GM21528 (cell line): ENCODE measurements around the gene SHOC1.
"Not testable (repeated sequence)": the region's sequence is repeated elsewhere in the genome, so short reads cannot be mapped to it uniquely, and the experiment has no call there.

Source experiments
- ATAC-seq: cut with Tn5 transposase; IDR thresholded peaks from one replicate; pipeline ENCODE4 v1.9.1; 2021; ENCODE audit warnings: mild to moderate bottlenecking, moderate library complexity; ENCODE audit not compliant: unreplicated experiment, low FRiP score

Gene SHOC1

GRCh38 chr9:111794835-111795556 lies at the start of gene SHOC1:
TSS of gene SHOC1 (minus strand) at chr9:111794937. CDS start at chr9:111791418, 3,519 bp downstream.
- no peak for ATAC-seq

DNA sequence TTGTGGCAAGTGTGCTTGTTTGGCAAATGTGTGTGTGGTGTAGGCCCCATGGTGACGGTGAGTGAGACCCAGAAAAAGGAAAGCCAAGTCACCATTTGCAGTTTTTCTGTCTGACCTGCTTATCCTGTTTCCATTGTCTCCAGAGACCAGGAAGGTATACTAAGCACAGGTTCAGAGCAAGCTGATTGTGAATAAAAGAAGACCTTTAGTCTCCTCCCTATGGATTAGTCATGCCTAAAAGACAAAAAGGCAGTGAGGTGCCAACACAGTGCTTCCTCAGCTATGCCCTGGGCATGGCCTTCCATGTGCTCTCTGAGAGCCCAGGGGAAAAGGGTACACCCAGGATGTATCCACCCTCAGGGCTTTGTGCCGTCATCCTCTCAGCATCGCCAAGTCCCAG lies 49.2 kb upstream of the SHOC1 start:
- ATAC-seq, result no peak

GRCh38 chr9:111842313-111842712 lies 47.6 kb upstream of the SHOC1 start:
- ATAC-seq, result no peak

DNA sequence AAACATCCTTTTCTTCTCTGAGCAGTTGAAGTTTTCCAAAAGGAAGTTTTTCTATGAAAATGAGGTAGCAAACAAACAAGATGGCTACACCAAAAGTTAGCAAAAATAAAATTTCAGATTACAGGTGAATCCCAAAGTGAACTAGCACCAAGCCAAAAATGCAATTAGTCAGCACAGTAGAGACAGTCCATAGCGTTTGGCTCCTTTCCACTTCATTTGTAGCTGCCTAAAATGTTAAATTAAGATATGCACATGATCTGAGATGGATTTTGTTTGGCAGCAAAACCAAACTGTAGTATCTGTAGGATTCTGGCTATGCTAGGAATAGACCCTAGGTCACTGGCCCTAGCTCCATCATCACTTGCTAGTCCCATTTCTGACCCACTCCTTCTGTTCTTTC lies 45.7 kb upstream of the SHOC1 start:
- ATAC-seq, result no peak

- ATAC-seq, result no peak
Observed at GRCh38 chr9:111839987-111840386, 45.2 kb upstream of the SHOC1 start.

DNA sequence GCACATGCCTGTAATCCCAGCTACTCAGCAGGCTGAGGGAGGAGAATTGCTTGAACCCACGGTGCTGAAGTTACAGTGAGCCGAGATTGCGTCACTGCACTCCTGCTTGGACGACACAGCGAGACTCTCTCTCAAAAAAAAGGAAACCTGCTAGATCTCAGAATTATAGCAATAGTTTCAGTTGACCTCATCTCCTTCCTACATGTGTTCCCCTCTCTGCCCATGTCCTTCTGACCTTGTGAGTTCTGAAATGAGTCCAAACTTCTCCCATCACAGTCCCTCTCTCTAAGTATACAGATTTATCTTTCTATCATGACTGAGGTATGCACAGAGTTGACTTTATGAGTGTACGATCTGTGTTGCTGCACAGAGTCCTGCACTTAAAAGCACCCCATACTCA lies 44.6 kb upstream of the SHOC1 start:
- no peak for ATAC-seq

GRCh38 chr9:111838439-111838838 lies 43.7 kb upstream of the SHOC1 start:
- ATAC-seq, result no peak

DNA sequence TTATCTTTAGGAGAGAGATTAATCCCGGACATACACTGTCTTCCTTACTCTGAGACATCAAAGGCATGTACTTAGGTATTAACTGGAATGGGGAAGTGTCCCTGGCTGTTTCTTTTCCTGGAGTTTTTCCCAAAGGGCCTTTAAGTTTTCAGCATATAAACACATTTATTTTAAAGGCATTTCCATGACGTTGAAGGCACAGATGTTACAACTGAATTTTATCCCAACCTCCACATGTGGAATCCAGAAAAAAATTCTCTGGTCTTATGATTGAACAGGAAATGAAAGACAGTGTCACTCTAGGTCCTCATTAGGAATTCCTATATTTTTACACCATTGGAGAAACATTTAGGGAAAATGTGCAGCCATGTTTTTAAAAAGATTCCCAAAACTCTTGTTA lies 41.6 kb upstream of the SHOC1 start:
- ATAC-seq, result no peak

GRCh38 chr9:111833941-111834340 lies 39.2 kb upstream of the SHOC1 start:
- ATAC-seq, result no peak

- ATAC-seq, result no peak
Observed at GRCh38 chr9:111832449-111832848, 37.7 kb upstream of the SHOC1 start.

GRCh38 chr9:111831371-111832108 lies 36.8 kb upstream of the SHOC1 start:
- no peak for ATAC-seq

- ATAC-seq, result no peak
Observed at GRCh38 chr9:111828193-111828592, 33.5 kb upstream of the SHOC1 start.

DNA sequence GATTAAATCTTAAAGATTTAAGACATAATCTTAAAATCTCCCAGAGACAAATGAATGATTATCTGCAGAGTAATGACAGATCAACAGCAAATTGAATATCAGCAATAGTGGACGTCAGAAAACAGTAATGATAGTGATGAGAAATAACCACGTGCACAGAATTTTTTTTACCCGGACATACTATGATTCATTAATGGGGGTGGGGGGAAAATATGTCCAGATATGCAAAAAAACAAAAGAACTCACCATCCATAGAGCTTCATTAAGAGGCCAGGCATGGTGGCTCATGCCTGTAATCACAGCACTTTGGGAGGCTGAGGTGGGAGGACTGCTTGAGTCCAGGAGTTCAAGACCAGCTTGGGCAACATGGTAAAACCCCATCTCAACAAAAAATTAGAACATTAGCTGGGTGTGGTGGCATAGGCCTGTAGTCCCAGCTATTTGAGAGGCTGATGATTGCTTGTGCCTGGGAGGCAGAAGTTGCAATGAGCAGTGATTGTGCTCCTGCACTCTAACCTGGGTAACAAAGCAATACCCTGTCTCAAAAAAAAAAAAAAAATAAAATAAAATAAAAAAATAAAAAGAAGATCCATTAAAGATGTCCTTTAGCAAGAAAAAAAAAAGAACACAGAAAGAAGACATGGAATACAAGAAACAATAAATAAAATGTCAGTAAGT lies 30.9 kb upstream of the SHOC1 start:
- no peak for ATAC-seq

DNA sequence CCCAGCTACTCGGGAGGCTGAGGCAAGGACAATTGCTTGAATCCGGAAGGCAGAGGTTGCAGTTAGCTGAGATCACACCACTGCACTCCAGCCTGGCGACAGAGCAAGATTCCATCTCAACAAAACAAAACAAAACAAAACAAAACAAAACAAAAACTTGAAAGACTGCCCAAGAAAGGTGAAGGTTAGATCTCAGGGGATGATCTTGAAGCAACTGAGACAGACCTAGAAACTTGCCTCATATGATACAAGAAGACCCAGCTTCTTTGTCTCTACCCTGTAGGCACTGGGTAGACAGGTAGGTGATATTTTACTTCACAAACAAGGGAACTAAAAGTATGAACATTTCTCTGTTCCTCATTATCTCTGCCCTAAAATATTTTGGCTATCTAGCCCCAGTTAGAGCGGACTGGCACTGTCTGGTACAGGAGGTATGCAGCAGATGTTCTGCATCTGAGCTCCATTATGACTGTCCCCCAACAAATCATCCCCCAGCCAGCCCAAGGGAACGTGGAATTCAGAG lies 26.3 kb upstream of the SHOC1 start:
- no peak for ATAC-seq

- ATAC-seq, result no peak
Observed at GRCh38 chr9:111819360-111819759, 24.6 kb upstream of the SHOC1 start.

- no peak for ATAC-seq
Observed at GRCh38 chr9:111815285-111816070, 20.7 kb upstream of the SHOC1 start.

- no peak for ATAC-seq
Observed at GRCh38 chr9:111812337-111812736, 17.6 kb upstream of the SHOC1 start.

DNA sequence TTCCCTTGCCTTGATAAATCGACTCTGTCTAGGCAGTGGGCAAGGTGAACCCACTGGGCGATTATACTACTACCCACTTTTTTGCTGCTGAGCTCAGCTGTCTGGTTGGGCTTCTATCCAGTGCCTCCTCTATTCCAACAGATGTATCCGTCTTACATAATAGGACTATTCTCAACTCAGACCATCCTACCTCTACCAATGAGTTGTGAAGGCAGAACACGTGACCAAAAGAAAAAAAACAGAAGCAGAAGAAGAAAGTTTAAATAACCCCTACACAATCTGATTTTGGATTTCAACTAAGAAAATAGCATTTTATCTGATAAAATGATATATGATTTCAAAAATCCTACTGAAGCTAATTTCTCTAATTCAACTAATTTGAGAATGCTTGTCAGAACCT lies 16.2 kb upstream of the SHOC1 start:
- no peak for ATAC-seq

DNA sequence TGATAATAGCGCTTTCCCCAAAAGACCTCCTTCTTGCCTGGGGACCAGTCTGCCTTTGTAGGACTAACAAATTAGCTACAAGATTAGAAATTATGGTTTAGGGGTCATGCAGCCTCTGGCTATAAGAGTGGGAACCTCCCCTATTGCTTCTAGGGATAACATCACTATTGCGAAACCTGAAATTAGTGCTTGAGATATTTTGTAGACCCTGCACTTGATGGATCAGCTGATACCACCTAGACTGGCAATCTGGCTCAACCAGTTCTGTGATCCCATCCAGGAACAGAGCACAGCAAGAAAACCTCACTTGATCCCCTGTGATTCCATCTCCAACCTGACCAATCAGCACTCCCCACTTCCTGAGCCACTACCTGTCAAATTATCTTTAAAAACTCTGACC lies 15.7 kb upstream of the SHOC1 start:
- ATAC-seq, result not testable (repeated sequence)

DNA sequence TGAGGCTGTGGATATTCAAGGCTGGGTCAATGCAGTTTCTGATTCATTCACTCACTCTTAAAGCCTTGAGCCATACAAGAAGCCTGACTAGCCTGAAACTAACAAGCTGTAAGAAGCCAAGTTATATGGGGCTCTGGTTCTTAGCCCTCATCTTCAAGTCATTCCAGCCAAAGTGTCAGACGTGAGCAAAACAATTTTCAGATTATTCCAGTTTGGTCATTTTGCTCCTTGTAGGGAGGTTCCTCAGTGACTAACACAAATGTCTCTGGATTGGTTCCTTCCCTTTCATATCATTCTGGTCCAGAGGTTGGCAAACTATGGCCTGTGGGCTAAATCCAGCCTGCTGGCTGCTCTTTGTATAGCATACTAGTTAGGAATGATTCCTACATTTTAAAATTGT lies 12.5 kb upstream of the SHOC1 start:
- no peak for ATAC-seq

DNA sequence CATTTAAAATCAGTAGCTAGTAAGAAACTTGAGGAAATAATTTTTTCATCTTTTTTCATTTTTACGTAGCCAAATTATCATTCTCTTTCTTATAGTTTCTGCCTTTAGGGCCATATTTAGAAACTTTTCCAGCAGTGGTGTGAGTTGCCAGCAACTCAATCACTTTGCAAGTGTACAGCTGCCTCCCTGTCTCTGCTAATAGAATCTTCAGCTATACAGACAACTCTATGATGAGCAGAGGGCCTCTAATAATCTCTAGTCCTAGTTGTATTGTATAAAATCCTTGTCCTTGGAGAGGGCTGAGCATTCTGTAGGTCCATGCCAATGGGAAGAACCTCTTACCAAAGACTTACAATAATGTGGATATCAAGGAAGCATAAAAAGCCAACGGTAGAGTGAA lies 11.5 kb upstream of the SHOC1 start:
- no peak for ATAC-seq
